Urinary bladder (tissue), 4 donors: ENCODE results near the gene MAPK1. TPM values are rescaled to one million over a fixed set of nuclear protein-coding genes. Genes with fewer than 3 reads are reported as not detected.

Experiments
- DNase-seq: peaks from one replicate; pipeline ENCODE4 v3.0.0-alpha.2; 2015; ENCODE audit errors: extremely low spot score
- H3K27ac ChIP-seq: one replicate; pipeline ENCODE4 v1.5.1; 2013; ENCODE audit warnings: low read depth, mild to moderate bottlenecking, moderate library complexity
- H3K36me3 ChIP-seq: one replicate; pipeline ENCODE4 v1.6.1; 2013; ENCODE audit warnings: mild to moderate bottlenecking, moderate library complexity; ENCODE audit not compliant: insufficient read depth
- H3K4me1 ChIP-seq: one replicate; pipeline ENCODE4 v1.6.1; 2013; ENCODE audit warnings: mild to moderate bottlenecking, moderate library complexity; ENCODE audit not compliant: insufficient read depth
- H3K4me3 ChIP-seq: one replicate; pipeline ENCODE4 v1.5.1; 2013; ENCODE audit warnings: low read depth, low read length
- WGBS: extraction: QIAGEN DNeasy Blood & Tissue Kit; methylation state at CpG from one replicate; pipeline ENCODE4 v1.1.7; 2013; 5-methylcytosine and 5-hydroxymethylcytosine counted together
- polyA plus RNA-seq: library from polyadenylated mRNA; stranded (reverse); fragments of 200-250 nt; gene quantifications from one replicate; pipeline ENCODE4 v1.2.3, GENCODE V29; 2013
- total RNA-seq: library from RNA; depleted of rRNA; stranded (reverse); fragments of >200 nt; gene quantifications from one replicate; pipeline ENCODE4 v1.2.3, GENCODE V29; 2014
- donor health status: healthy with polysubstance abuse.
- donor health status: healthy.

Gene MAPK1
- total and polyA plus RNA-seq, 2 donors: 39.2 to 72.9 TPM

GRCh38 chr22:21866833-21867527, 465 bp downstream of the MAPK1 start:
- DNase-seq: no peak
- under 1% methylated on average over 91 of the region's 91 CpGs for WGBS
- peaks cover 2% of the 10 kb centered on the region for H3K4me1 ChIP-seq
- peak overlapping the region; percentile 91 for H3K4me3 ChIP-seq
- H3K36me3 ChIP-seq: no peaks in the 10 kb centered on the region
- peak overlapping the region; percentile 89 for H3K27ac ChIP-seq

DNA sequence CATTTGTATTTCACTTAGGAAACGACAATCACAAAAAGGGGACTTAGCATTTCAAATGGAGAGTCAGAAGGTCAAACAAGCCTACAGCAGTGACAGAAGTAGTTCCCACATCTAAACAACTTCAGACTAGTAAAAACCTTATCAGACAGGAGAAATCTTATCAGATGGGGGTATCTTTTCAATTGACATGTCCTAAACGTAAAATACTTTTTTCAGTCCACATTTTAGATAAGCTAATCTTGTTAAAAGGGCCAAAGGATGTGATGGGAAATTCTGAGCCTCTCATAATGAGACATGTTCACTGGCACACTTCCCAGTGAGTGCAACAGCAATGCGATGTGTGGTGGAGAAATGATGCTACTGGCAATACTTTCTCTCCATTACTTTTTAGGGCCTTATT, 2.4 kb downstream of the MAPK1 start:
- Histone ChIP-seq H3K4me3 (no peak overlapping the region), H3K27ac (no peak overlapping the region), H3K36me3 (no peaks in the 10 kb centered on the region), H3K4me1 (peaks cover 2% of the 10 kb centered on the region)
- 10% methylated on average over 3 of the region's 3 CpGs for WGBS
- DNase-seq: no peak

DNA sequence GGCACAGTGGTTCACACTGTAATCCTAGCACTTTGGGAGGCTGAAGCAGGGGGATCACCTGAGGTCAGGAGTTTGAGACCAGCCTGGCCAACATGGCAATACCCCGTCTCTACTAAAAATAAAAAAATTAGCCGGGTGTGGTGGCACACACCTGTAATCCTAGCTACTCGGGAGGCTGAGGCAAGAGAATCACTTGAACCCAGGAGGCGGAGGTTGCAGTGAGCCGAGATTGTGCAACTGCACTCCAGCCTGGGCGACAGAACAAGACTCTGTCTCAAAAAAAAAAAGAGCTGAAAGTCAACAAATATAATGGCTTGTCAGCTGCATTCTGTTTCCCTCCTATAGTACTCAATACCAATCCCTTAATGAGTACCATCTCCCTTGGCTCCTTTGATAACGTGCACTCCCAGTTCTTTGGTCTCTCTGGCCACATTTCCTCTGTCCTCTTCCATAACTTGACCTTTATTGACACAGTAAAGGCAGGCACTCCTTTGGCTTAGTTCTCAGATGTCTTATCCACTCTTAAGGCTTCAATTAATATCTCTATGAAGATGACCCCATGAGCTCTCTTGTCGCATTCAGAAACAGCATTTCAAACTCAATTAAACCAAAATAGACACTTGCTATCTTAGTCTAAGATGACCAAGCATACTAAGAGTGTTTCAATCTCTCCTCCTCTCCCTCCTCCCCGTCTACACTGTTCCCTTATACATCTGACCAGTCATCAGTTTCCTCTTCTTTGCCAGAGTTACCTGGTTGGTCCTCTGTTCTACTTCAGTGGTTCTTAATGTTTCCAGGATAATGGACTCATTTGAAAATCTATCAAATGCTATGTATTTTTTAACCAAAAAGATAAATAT, 4.8 kb downstream of the MAPK1 start:
- peaks cover under 1% of the 10 kb centered on the region for H3K36me3 ChIP-seq
- H3K4me3 ChIP-seq: no peak overlapping the region
- no peak overlapping the region for H3K27ac ChIP-seq
- no peak for DNase-seq
- H3K4me1 ChIP-seq: peaks cover 2% of the 10 kb centered on the region
- WGBS: 88% methylated on average over 9 of the region's 9 CpGs

- peaks cover 2% of the 10 kb centered on the region for H3K36me3 ChIP-seq
- peaks cover 2% of the 10 kb centered on the region for H3K4me1 ChIP-seq
- H3K4me3 ChIP-seq: no peak overlapping the region
- no peak for DNase-seq
- no peak overlapping the region for H3K27ac ChIP-seq
Measured at GRCh38 chr22:21861851-21862250, 5.6 kb downstream of the MAPK1 start.

GRCh38 chr22:21861264-21861848, 6.1 kb downstream of the MAPK1 start:
- no peak for DNase-seq
- no peak overlapping the region for H3K27ac ChIP-seq
- no peak overlapping the region for H3K4me3 ChIP-seq
- H3K36me3 ChIP-seq: peaks cover 2% of the 10 kb centered on the region
- H3K4me1 ChIP-seq: peaks cover 2% of the 10 kb centered on the region
- 90% methylated on average over 3 of the region's 3 CpGs for WGBS

DNA sequence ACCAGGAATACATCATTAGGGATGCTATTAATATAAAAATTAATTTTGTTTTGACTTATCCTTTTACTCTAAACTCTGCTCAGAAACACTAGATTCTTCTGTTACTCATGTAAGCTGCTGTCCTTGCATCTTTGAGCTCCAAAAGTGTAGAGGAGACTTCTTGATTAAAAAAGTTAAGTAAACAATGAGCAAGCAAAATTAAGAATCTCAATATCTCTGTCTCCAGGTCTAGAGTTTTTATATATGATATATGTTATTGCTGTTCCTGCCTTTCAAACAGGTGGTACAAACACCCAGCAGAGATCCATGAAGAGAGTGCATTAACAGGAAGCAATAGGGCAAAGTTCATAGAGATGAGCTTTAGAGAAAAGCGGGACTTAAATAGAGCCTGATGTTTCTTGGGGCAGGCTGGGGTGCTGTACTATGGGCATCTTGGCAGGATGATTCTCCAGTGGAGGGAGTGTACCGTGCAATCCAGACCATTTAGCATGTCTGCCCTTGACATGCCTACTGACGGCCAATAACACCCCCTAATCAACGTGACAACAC, 6.9 kb downstream of the MAPK1 start:
- Histone ChIP-seq H3K27ac (no peak overlapping the region), H3K36me3 (peaks cover 2% of the 10 kb centered on the region), H3K4me3 (no peak overlapping the region), H3K4me1 (peaks cover 2% of the 10 kb centered on the region)
- 80% methylated on average over 4 of the region's 4 CpGs for WGBS
- DNase-seq: no peak

GRCh38 chr22:21858025-21858764, 9.2 kb downstream of the MAPK1 start:
- Histone ChIP-seq H3K4me3 (no peak overlapping the region), H3K36me3 (peaks cover 4% of the 10 kb centered on the region), H3K4me1 (peaks cover 2% of the 10 kb centered on the region), H3K27ac (no peak overlapping the region)
- DNase-seq: no peak
- WGBS: 69% methylated on average over 4 of the region's 4 CpGs

GRCh38 chr22:21857481-21857914, 9.9 kb downstream of the MAPK1 start:
- Histone ChIP-seq H3K4me3 (no peak overlapping the region), H3K27ac (no peak overlapping the region), H3K36me3 (peaks cover 4% of the 10 kb centered on the region), H3K4me1 (no peaks in the 10 kb centered on the region)
- no peak for DNase-seq
- 42% methylated on average over 4 of the region's 4 CpGs for WGBS

DNA sequence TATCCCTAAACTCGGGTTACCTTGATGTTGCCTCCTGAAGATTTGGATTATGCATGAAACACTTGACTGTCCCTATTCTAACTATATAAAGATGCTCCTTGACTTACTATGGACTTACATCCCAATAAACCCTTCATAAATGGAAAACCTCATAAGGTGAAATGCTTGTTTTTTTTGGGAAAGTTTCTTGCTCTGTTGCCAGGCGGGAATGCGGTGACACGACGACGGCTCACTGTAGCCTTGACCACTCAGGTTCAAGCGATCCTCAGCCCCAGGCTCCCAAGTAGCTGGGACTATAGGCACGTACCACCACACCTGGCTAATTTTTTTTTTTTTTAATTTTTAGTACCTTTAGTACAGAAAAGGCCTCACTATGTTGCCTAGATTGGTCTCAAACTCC, 10.6 kb downstream of the MAPK1 start:
- H3K27ac ChIP-seq: no peak overlapping the region
- peaks cover 4% of the 10 kb centered on the region for H3K36me3 ChIP-seq
- 91% methylated on average over 8 of the region's 8 CpGs for WGBS
- no peaks in the 10 kb centered on the region for H3K4me1 ChIP-seq
- no peak overlapping the region for H3K4me3 ChIP-seq
- DNase-seq: no peak

- 94% methylated on average over 10 of the region's 10 CpGs for WGBS
Measured at GRCh38 chr22:21856197-21856596, 11.2 kb downstream of the MAPK1 start.

GRCh38 chr22:21855676-21856075, 11.8 kb downstream of the MAPK1 start:
- Histone ChIP-seq H3K27ac (no peak overlapping the region), H3K4me1 (no peaks in the 10 kb centered on the region), H3K4me3 (no peak overlapping the region), H3K36me3 (peaks cover 4% of the 10 kb centered on the region)
- DNase-seq: no peak
- 79% methylated on average over 6 of the region's 6 CpGs for whole genome bisulfite sequencing

More at GRCh38 chr22:21856197-21856596, 11.2 kb downstream of the MAPK1 start:
- H3K27ac ChIP-seq: no peak overlapping the region
- H3K36me3 ChIP-seq: peaks cover 4% of the 10 kb centered on the region
- no peak overlapping the region for H3K4me3 ChIP-seq
- DNase-seq: no peak
- no peaks in the 10 kb centered on the region for H3K4me1 ChIP-seq

DNA sequence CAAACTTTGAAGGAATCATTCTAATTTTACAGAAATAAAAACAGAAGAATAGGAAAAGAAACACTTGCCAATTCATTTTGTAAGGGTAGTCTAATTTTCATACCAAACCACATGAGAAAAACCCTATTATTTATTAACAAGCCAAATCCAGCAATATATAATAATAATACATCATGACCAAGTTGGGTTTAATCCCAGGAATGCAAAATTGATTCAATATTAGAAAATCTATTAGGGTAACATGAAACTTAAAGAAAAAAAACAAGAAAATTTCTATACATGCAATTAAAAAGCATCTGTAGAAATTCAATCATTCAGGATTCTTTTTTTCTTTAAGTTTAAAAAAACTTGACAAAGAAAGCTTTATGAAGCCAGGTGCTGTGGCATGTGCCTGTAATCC, 16.8 kb downstream of the MAPK1 start:
- no peak overlapping the region for H3K4me3 ChIP-seq
- DNase-seq: no peak
- H3K4me1 ChIP-seq: no peaks in the 10 kb centered on the region
- peaks cover 2% of the 10 kb centered on the region for H3K36me3 ChIP-seq
- H3K27ac ChIP-seq: no peak overlapping the region

GRCh38 chr22:21849489-21849888, 18.0 kb downstream of the MAPK1 start:
- Histone ChIP-seq H3K36me3 (peaks cover 2% of the 10 kb centered on the region), H3K4me1 (no peaks in the 10 kb centered on the region), H3K27ac (no peak overlapping the region), H3K4me3 (no peak overlapping the region)
- WGBS: 24% methylated on average over 1 of the region's 1 CpG
- DNase-seq: no peak
